NCI-H748 (cell line): ENCODE data around the gene BEND2.
A peak's percentile ranks its signal among the peaks of the same experiment; 100 is the strongest.
"Not testable (repeated sequence)": the region's sequence is repeated elsewhere in the genome, so short reads cannot be mapped to it uniquely, and the experiment has no call there.

Experiments
- DNase-seq: peaks from one replicate; lab custom pipeline; 2025; ENCODE audit not compliant: unreplicated experiment; lab: John Stamatoyannopoulos, UW

Gene BEND2

GRCh38 chrX:18220786-18221185 is at the start of gene BEND2:
TSS of gene BEND2 (minus strand) at chrX:18220886. CDS start at chrX:18220750, 136 bp downstream.
- DNase-seq: no peak

- no peak for DNase-seq
Measured at GRCh38 chrX:18255059-18255458, 34.4 kb upstream of the BEND2 start.

- DNase-seq: no peak
Measured at GRCh38 chrX:18252644-18253359, 32.1 kb upstream of the BEND2 start.

- DNase-seq: not testable (repeated sequence)
Measured at GRCh38 chrX:18229646-18230045, 9.0 kb upstream of the BEND2 start.

- DNase-seq: no peak
Measured at GRCh38 chrX:18228069-18228468, 7.4 kb upstream of the BEND2 start.

- no peak for DNase-seq
Measured at GRCh38 chrX:18227458-18227857, 6.8 kb upstream of the BEND2 start.

- DNase-seq: peak; percentile 51
Measured at GRCh38 chrX:18210470-18210869, 10.2 kb downstream of the BEND2 start.

- DNase-seq: no peak
Measured at GRCh38 chrX:18206657-18207056, 14.0 kb downstream of the BEND2 start.

GRCh38 chrX:18203631-18204030 is 17.1 kb downstream of the BEND2 start:
- DNase-seq: no peak

GRCh38 chrX:18194688-18195087 is 26.0 kb downstream of the BEND2 start:
- peak; percentile 64 for DNase-seq

- DNase-seq: peak; percentile 4
Measured at GRCh38 chrX:18179446-18179845, 41.2 kb downstream of the BEND2 start.

GRCh38 chrX:18174971-18175370 is 45.7 kb downstream of the BEND2 start:
- DNase-seq: no peak

GRCh38 chrX:18174209-18174608 is 46.5 kb downstream of the BEND2 start:
- DNase-seq: no peak

GRCh38 chrX:18173494-18174180 is 47.0 kb downstream of the BEND2 start:
- peak; percentile 63 for DNase-seq

- DNase-seq: no peak
Measured at GRCh38 chrX:18172970-18173369, 47.7 kb downstream of the BEND2 start.

- DNase-seq: no peak
Measured at GRCh38 chrX:18170910-18171309, 49.8 kb downstream of the BEND2 start.

GRCh38 chrX:18166068-18166467 is 54.6 kb downstream of the BEND2 start:
- DNase-seq: no peak

- DNase-seq: peak; percentile 66
Measured at GRCh38 chrX:18160369-18160768, 60.3 kb downstream of the BEND2 start.

- DNase-seq: no peak
Measured at GRCh38 chrX:18158963-18159362, 61.7 kb downstream of the BEND2 start.

- DNase-seq: peak; percentile 30
Measured at GRCh38 chrX:18151649-18152048, 69.0 kb downstream of the BEND2 start.

- DNase-seq: no peak
Measured at GRCh38 chrX:18151157-18151556, 69.5 kb downstream of the BEND2 start.

GRCh38 chrX:18149454-18149853 is 71.2 kb downstream of the BEND2 start:
- DNase-seq: no peak

GRCh38 chrX:18146954-18147353 is 73.7 kb downstream of the BEND2 start:
- no peak for DNase-seq
